Mononuclear cell (primary cell): Measurements from ENCODE around the gene SPINDOC. TPM values are rescaled to one million over a fixed set of nuclear protein-coding genes. Genes with fewer than 3 reads are reported as not detected.
"Not testable (repeated sequence)": the region's sequence is repeated elsewhere in the genome, so short reads cannot be mapped to it uniquely, and the experiment has no call there.

ENCODE experiments used
- H3K27me3 ChIP-seq: 2 replicates; pipeline ENCODE4 v1.6.0; 2011; ENCODE audit warnings: low read length, control low read depth; ENCODE audit not compliant: insufficient read depth
- H3K4me1 ChIP-seq: 2 replicates; pipeline ENCODE4 v1.5.1; 2011; ENCODE audit warnings: mild to moderate bottlenecking, low read length, control low read depth; ENCODE audit not compliant: insufficient read depth
- H3K4me3 ChIP-seq: 2 replicates; pipeline ENCODE4 v1.5.1; 2011; ENCODE audit warnings: mild to moderate bottlenecking, low read length, moderate library complexity
- H3K9me3 ChIP-seq: 2 replicates; pipeline ENCODE4 v1.5.1; 2011; ENCODE audit warnings: low read depth, mild to moderate bottlenecking, control low read depth, low read length
- total RNA-seq: library from RNA; depleted of rRNA; stranded (reverse); fragments of >200 nt; gene quantifications from one replicate; pipeline ENCODE4 v1.2.3, GENCODE V29; 2012

The SPINDOC gene
- total RNA-seq, 1 donor, result 3.0 TPM

GRCh38 chr11:63771741-63772318 lies 41.4 kb upstream of the SPINDOC start:
- Histone ChIP-seq H3K4me1 (peaks cover 17% of the 10 kb centered on the region), H3K27me3 (peaks cover 21% of the 10 kb centered on the region)
- not testable (repeated sequence) for H3K9me3 ChIP-seq, H3K4me3 ChIP-seq

- Histone ChIP-seq H3K4me3 (no peak overlapping the region), H3K27me3 (peaks cover 16% of the 10 kb centered on the region), H3K9me3 (no peaks in the 10 kb centered on the region), H3K4me1 (peaks cover 1% of the 10 kb centered on the region)
Measured at GRCh38 chr11:63775191-63775590, 38.1 kb upstream of the SPINDOC start.

GRCh38 chr11:63779039-63779438 lies 34.2 kb upstream of the SPINDOC start:
- Histone ChIP-seq H3K9me3 (no peaks in the 10 kb centered on the region), H3K27me3 (no peaks in the 10 kb centered on the region), H3K4me3 (no peak overlapping the region), H3K4me1 (no peaks in the 10 kb centered on the region)

GRCh38 chr11:63782749-63783148 lies 30.5 kb upstream of the SPINDOC start:
- no peaks in the 10 kb centered on the region for H3K27me3 ChIP-seq
- H3K4me3 ChIP-seq, result no peak overlapping the region
- H3K4me1 ChIP-seq, result no peaks in the 10 kb centered on the region
- H3K9me3 ChIP-seq, result no peaks in the 10 kb centered on the region

GRCh38 chr11:63783925-63784592 lies 29.2 kb upstream of the SPINDOC start:
- H3K9me3 ChIP-seq, result no peaks in the 10 kb centered on the region
- no peak overlapping the region for H3K4me3 ChIP-seq
- H3K4me1 ChIP-seq, result no peaks in the 10 kb centered on the region
- H3K27me3 ChIP-seq, result no peaks in the 10 kb centered on the region

GRCh38 chr11:63785823-63786222 lies 27.4 kb upstream of the SPINDOC start:
- Histone ChIP-seq H3K27me3 (no peaks in the 10 kb centered on the region), H3K4me1 (no peaks in the 10 kb centered on the region), H3K4me3 (no peak overlapping the region), H3K9me3 (no peaks in the 10 kb centered on the region)

GRCh38 chr11:63791495-63792167 lies 21.6 kb upstream of the SPINDOC start:
- no peaks in the 10 kb centered on the region for H3K9me3 ChIP-seq

GRCh38 chr11:63793161-63793560 lies 20.1 kb upstream of the SPINDOC start:
- H3K4me3 ChIP-seq, result no peak overlapping the region

More at GRCh38 chr11:63791495-63792167, 21.6 kb upstream of the SPINDOC start:
- H3K4me1 ChIP-seq, result no peaks in the 10 kb centered on the region
- no peak overlapping the region for H3K4me3 ChIP-seq
- H3K27me3 ChIP-seq, result no peaks in the 10 kb centered on the region

GRCh38 chr11:63795066-63795465 lies 18.2 kb upstream of the SPINDOC start:
- H3K4me1 ChIP-seq, result no peaks in the 10 kb centered on the region
- no peak overlapping the region for H3K4me3 ChIP-seq
- H3K9me3 ChIP-seq, result no peaks in the 10 kb centered on the region
- no peaks in the 10 kb centered on the region for H3K27me3 ChIP-seq

More at GRCh38 chr11:63793161-63793560, 20.1 kb upstream of the SPINDOC start:
- Histone ChIP-seq H3K27me3 (no peaks in the 10 kb centered on the region), H3K4me1 (no peaks in the 10 kb centered on the region), H3K9me3 (no peaks in the 10 kb centered on the region)

GRCh38 chr11:63800921-63801320 lies 12.3 kb upstream of the SPINDOC start:
- Histone ChIP-seq H3K27me3 (no peaks in the 10 kb centered on the region), H3K4me1 (no peaks in the 10 kb centered on the region), H3K4me3 (no peak overlapping the region), H3K9me3 (no peaks in the 10 kb centered on the region)

- Histone ChIP-seq H3K4me1 (no peaks in the 10 kb centered on the region), H3K27me3 (no peaks in the 10 kb centered on the region), H3K9me3 (no peaks in the 10 kb centered on the region), H3K4me3 (no peak overlapping the region)
Measured at GRCh38 chr11:63802637-63803414, 10.4 kb upstream of the SPINDOC start.

- Histone ChIP-seq H3K4me1 (no peaks in the 10 kb centered on the region), H3K9me3 (no peaks in the 10 kb centered on the region), H3K27me3 (no peaks in the 10 kb centered on the region), H3K4me3 (no peak overlapping the region)
Measured at GRCh38 chr11:63804259-63804658, 9.0 kb upstream of the SPINDOC start.

- no peak overlapping the region for H3K4me3 ChIP-seq
- H3K4me1 ChIP-seq, result no peaks in the 10 kb centered on the region
- no peaks in the 10 kb centered on the region for H3K27me3 ChIP-seq
- no peaks in the 10 kb centered on the region for H3K9me3 ChIP-seq
Measured at GRCh38 chr11:63805844-63806415, 7.3 kb upstream of the SPINDOC start.

GRCh38 chr11:63810383-63810782 lies 2.9 kb upstream of the SPINDOC start:
- H3K9me3 ChIP-seq, H3K27me3 ChIP-seq, H3K4me3 ChIP-seq: not testable (repeated sequence)
- peaks cover 23% of the 10 kb centered on the region for H3K4me1 ChIP-seq

- Histone ChIP-seq H3K4me3 (no peak overlapping the region), H3K9me3 (no peaks in the 10 kb centered on the region), H3K4me1 (peaks cover 28% of the 10 kb centered on the region), H3K27me3 (no peaks in the 10 kb centered on the region)
Measured at GRCh38 chr11:63811522-63811921, 1.7 kb upstream of the SPINDOC start.
